Activated naive CD4-positive, alpha-beta T cell treated with anti-CD3 and anti-CD28 coated beads, Interleukin-2, amount 10 ng/mL, durations not matched to agents 7 days and 5 days (primary cell): ENCODE data around the gene PID1.

ENCODE experiments used
- CTCF ChIA-PET: fragments of 350-600 bp; sonication (Branson Sonifier 250); formaldehyde crosslinking; loops from one replicate; lab custom pipeline; 2021; ENCODE audit warnings: antibody characterized with exemption; lab: Charles Lee
- DNase-seq: peaks from one replicate; pipeline ENCODE4 v3.0.0-alpha.2; 2020
- H3K27ac Mint-ChIP-seq: one replicate; pipeline ENCODE4 v1.8.0; 2021; ENCODE audit warnings: mild to moderate bottlenecking, moderate library complexity, mixed read lengths
- H3K27me3 Mint-ChIP-seq: one replicate; pipeline ENCODE4 v1.8.0; 2021; ENCODE audit warnings: mild to moderate bottlenecking, mixed read lengths
- H3K36me3 Mint-ChIP-seq: one replicate; pipeline ENCODE4 v1.8.0; 2021; ENCODE audit warnings: mixed read lengths
- H3K4me1 Mint-ChIP-seq: one replicate; pipeline ENCODE4 v1.8.0; 2021; ENCODE audit warnings: mixed read lengths
- H3K4me3 Mint-ChIP-seq: one replicate; pipeline ENCODE4 v1.8.0; 2021; ENCODE audit warnings: mild to moderate bottlenecking, moderate library complexity, mixed read lengths
- H3K9me3 Mint-ChIP-seq: one replicate; pipeline ENCODE4 v1.8.0; 2021; ENCODE audit warnings: mixed read lengths

Gene PID1

DNA sequence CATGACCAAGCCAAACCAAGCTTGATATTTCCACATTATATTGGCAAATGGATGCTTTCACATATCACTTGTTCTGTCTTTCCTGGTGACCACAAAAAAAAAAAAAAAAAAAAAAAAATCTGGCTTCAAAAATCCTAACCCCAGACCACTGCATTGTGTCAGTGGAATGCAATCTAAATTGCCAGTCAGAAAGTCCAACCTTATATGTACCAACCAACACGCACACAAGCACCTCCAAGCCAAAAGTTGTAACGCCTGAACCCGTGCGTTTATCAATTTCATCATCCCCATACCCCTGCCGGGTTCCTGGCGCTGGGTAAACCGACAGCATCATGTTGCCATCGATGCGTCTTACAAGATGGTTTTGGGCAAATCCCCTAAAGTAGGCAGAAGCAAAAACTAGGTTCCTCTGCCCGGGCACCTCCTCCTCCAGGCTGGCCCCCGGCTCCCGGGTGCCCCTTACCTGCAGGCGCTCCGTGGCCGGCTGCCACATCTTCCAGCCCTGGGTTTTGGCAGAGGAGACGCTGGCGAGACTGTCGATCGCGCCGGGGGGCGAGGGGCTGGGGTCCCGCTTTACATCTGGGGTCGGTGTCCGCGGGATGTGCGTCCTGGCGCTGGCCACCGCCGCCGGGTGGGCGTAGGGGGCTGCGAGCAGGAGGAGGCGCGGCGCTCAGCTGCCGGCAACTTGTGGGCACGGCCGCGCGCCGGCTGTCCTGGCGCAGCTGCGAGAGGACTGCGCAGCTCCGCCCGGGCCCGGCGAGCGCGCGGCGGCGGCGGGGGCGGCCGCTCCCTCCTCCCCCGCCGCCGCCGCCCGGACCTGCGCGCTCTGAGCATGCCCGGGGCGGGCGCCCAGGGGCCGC lies at the start of gene PID1:
TSS of gene PID1 (minus strand) at position 737 of the 860 bp plus-strand sequence. CDS start at position 493, 244 bp downstream.
- CTCF ChIA-PET = no interaction called here
- Mint-ChIP-seq H3K4me1 (no peaks in the 10 kb centered on the region), H3K4me3 (no peak within 1 kb of the TSS), H3K9me3 (no peaks in the 10 kb centered on the region), H3K27me3 (peaks cover 18% of the 10 kb centered on the region), H3K27ac (no peak within 1 kb of the TSS), H3K36me3 (no peaks in the 10 kb centered on the region)
- no peak for DNase-seq

DNA sequence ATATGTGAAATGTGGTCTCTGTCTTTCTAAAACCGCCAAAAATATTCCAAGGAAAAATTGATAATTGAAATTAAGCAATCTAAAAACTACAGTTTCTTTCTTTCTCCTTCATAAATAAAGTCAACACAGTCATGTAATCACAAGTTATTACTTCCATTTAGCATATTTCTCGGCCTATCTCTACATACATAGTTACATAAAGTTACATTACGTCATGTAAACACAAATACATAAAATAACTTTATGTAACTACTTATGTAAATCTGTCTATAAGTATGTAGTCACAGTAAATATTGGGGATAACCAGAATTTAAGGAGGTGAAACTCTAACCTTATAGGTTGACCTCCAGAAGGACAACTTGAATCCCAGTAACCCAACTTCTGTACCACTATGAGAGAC lies 48.5 kb upstream of the PID1 start:
- H3K27ac Mint-ChIP-seq = no peak overlapping the region
- H3K9me3 Mint-ChIP-seq = peaks cover 7% of the 10 kb centered on the region
- CTCF ChIA-PET = no interaction called here
- H3K4me3 Mint-ChIP-seq = no peak overlapping the region
- no peak for DNase-seq
- no peaks in the 10 kb centered on the region for H3K27me3 Mint-ChIP-seq
- no peaks in the 10 kb centered on the region for H3K36me3 Mint-ChIP-seq
- H3K4me1 Mint-ChIP-seq = no peaks in the 10 kb centered on the region

DNA sequence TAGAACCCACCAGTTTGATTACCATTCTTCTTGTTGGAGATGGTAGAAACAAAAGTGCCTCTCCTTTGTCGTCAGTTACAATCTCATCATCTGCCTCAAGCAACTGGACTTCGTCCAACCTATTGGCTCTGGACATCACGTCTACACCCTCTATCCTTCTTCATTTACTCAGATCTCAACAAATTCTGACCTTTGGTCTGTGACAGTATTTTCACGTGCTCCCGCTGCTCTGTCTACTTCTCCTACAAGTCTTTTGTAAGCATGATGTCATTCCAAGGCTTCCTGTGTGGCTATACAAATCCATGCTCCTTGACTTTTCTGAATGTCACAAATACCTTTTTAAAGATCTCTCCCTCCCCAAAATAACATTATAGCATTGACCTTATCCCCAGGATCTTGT lies 43.0 kb upstream of the PID1 start:
- no peak overlapping the region for H3K27ac Mint-ChIP-seq
- H3K4me3 Mint-ChIP-seq = no peak overlapping the region
- peaks cover 4% of the 10 kb centered on the region for H3K9me3 Mint-ChIP-seq
- DNase-seq = no peak
- H3K4me1 Mint-ChIP-seq = no peaks in the 10 kb centered on the region
- H3K27me3 Mint-ChIP-seq = no peaks in the 10 kb centered on the region
- CTCF ChIA-PET = no interaction called here
- H3K36me3 Mint-ChIP-seq = no peaks in the 10 kb centered on the region

DNA sequence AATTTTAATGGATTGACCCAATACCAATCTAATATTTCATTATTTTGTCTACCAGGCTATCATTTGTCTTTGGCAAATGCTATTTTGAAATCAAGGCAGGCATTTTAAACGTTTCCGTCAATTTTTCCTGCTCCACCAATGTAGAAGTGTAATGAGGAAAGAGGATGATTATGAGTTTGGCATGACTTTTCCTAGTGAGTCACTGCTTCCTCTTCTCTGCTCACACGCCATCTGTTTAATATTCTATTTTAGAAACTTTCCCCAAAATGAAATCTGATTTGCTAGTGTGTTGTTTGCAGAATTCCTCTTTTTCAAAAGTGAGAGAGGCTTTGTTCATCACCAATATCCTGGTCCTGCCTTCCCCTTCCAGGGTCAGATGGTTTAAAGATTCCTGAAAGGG lies 42.5 kb upstream of the PID1 start:
- Mint-ChIP-seq H3K9me3 (peaks cover 4% of the 10 kb centered on the region), H3K4me3 (no peak overlapping the region), H3K27ac (no peak overlapping the region), H3K27me3 (no peaks in the 10 kb centered on the region), H3K4me1 (no peaks in the 10 kb centered on the region), H3K36me3 (no peaks in the 10 kb centered on the region)
- CTCF ChIA-PET = no interaction called here
- DNase-seq = no peak

DNA sequence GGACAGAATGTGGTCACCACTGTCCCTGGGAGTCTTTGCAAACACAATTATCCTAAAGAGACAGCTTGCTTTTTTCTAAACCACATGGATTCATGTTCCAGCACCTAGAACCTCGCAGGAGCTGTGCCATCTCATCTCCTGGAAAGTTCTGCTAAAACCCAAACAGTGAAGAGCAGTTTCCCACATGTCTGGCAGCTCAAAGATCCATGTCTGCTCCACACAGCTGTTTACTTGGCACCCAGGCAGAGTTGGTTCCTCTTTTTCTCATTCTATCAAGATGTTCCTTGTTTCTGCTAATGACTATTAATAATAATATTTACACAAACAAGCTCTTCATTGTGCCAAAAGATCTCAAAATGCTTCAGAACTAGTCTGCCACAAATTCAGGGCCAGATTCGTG lies 30.1 kb upstream of the PID1 start:
- Mint-ChIP-seq H3K4me3 (no peak overlapping the region), H3K9me3 (peaks cover 3% of the 10 kb centered on the region), H3K4me1 (no peaks in the 10 kb centered on the region), H3K27ac (no peak overlapping the region), H3K27me3 (no peaks in the 10 kb centered on the region), H3K36me3 (no peaks in the 10 kb centered on the region)
- CTCF ChIA-PET = interaction anchor here (0.5 to 0.7 kb wide), 2 partner anchors 33 to 126 kb away, joined by 3 read pairs; no protein-coding TSS in a partner anchor
- no peak for DNase-seq

GRCh38 chr2:229300790-229301189 lies 29.7 kb upstream of the PID1 start:
- H3K4me3 Mint-ChIP-seq = no peak overlapping the region
- no peaks in the 10 kb centered on the region for H3K36me3 Mint-ChIP-seq
- no peak for DNase-seq
- peaks cover 3% of the 10 kb centered on the region for H3K9me3 Mint-ChIP-seq
- CTCF ChIA-PET = interaction anchor here (0.5 to 0.7 kb wide), 2 partner anchors 32 to 127 kb away, joined by 3 read pairs; no protein-coding TSS in a partner anchor
- no peak overlapping the region for H3K27ac Mint-ChIP-seq
- no peaks in the 10 kb centered on the region for H3K4me1 Mint-ChIP-seq
- no peaks in the 10 kb centered on the region for H3K27me3 Mint-ChIP-seq

DNA sequence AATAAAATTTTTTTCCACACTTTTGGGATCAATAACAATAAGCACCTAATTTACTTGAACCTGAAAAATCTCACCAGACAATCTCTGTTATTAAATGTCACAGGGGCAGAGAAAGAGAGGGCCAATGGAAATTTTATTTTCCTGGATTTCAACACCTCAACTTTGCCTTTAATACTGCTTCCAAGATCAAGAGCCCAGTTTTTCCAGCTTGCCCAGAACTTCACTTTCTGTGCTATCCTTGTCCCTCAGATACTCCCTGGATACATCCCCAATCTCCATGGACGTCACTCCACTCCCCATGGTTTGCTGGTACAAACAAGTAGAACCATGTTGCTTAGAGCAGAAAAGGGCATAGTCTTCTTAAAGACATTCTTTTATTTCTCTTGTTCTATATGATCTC lies 29.3 kb upstream of the PID1 start:
- CTCF ChIA-PET = interaction anchor here (0.7 kb wide), 1 partner anchor 127 kb away, joined by 3 read pairs; no protein-coding TSS in a partner anchor
- DNase-seq = no peak
- Mint-ChIP-seq H3K9me3 (peaks cover 3% of the 10 kb centered on the region), H3K4me3 (no peak overlapping the region), H3K27me3 (no peaks in the 10 kb centered on the region), H3K36me3 (no peaks in the 10 kb centered on the region), H3K4me1 (no peaks in the 10 kb centered on the region), H3K27ac (no peak overlapping the region)

DNA sequence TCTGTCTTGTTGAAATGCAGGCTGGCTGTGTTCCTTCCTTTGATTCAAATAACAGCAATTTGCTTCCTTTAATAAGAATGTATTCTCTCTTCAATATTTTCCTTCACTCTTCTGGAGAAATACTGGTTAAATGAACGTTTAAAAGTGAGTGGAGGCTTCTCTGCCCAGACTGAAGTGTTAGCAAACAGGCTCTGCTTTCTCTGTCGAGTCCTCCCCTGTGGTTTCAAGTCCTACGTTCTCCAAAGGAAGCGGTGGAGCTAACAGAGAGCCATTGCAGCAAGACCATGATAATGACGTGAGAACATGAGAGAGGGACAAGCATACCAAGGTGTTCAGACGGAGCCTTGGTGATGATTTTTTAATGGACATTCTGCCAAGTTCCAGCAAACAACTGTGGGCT lies 26.2 kb upstream of the PID1 start:
- Mint-ChIP-seq H3K27me3 (no peaks in the 10 kb centered on the region), H3K4me3 (no peak overlapping the region), H3K27ac (no peak overlapping the region), H3K9me3 (peaks cover under 1% of the 10 kb centered on the region), H3K4me1 (no peaks in the 10 kb centered on the region), H3K36me3 (no peaks in the 10 kb centered on the region)
- DNase-seq = no peak
- CTCF ChIA-PET = no interaction called here

DNA sequence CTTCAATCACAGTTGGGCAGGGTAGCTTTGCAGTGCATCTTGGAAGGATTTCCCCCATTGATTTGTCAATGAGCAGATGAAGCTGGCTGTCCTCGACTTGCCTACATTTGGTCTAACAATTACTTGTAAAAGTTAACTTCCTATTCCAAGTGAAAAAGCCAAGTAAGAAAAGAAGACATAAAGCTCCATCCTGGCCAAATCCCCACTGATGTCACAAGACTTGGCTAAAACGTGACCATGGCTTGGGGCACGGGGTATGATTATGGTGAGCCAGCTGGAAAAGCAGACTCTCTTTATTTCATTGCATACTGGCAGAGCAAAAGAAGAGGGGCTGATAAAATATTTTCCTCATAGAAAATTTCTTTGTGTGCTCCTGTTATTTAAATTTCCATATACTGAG lies 25.4 kb upstream of the PID1 start:
- Mint-ChIP-seq H3K27me3 (no peaks in the 10 kb centered on the region), H3K4me1 (no peaks in the 10 kb centered on the region), H3K4me3 (no peak overlapping the region), H3K36me3 (no peaks in the 10 kb centered on the region), H3K27ac (no peak overlapping the region), H3K9me3 (peaks cover 2% of the 10 kb centered on the region)
- DNase-seq = no peak
- CTCF ChIA-PET = no interaction called here

- H3K4me3 Mint-ChIP-seq = no peak overlapping the region
- no peak overlapping the region for H3K27ac Mint-ChIP-seq
- no peak for DNase-seq
- H3K36me3 Mint-ChIP-seq = no peaks in the 10 kb centered on the region
- CTCF ChIA-PET = no interaction called here
- peaks cover 2% of the 10 kb centered on the region for H3K9me3 Mint-ChIP-seq
- H3K27me3 Mint-ChIP-seq = no peaks in the 10 kb centered on the region
- H3K4me1 Mint-ChIP-seq = no peaks in the 10 kb centered on the region
Observed at GRCh38 chr2:229296016-229296415, 24.9 kb upstream of the PID1 start.

- DNase-seq = no peak
- no peaks in the 10 kb centered on the region for H3K4me1 Mint-ChIP-seq
- H3K27ac Mint-ChIP-seq = no peak overlapping the region
- H3K36me3 Mint-ChIP-seq = no peaks in the 10 kb centered on the region
- peaks cover 2% of the 10 kb centered on the region for H3K9me3 Mint-ChIP-seq
- no peaks in the 10 kb centered on the region for H3K27me3 Mint-ChIP-seq
- CTCF ChIA-PET = no interaction called here
- no peak overlapping the region for H3K4me3 Mint-ChIP-seq
Observed at GRCh38 chr2:229287823-229288222, 16.7 kb upstream of the PID1 start.

DNA sequence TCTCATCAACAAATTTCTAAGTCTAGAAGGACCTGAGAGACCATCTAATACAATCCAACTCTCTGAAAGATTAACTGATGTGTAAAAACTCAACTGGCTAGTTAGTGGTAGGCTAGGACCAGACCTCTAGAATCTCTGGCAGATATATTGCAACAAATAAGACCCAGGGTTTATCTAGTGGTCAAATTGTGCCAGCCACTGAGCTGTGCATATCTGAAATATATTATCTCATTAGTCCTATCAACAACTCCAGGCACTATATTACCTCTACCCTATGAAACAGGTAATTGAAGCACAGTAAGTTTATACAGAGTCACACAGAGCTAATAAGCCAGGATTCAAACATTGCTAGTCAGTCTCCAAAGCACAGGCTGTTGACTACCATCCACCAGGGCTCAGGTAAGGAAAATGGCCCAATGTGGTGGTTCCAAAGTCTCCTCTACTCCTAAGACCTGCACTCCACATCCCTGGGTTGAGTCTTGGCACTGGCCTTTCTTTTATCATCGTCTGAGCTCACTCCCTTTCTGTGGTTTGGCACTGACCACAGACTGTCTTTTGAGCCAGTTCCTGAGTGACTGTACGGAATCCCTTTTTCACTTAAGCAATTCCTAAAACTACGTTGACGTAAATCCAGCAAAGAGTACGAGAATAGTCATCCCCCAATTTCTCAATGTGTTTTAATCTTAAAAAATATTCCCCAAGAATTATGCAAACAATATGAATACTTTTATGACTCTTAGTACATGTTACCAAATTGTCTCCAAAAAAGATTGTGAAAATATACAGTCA lies 11.9 kb upstream of the PID1 start:
- H3K9me3 Mint-ChIP-seq = no peaks in the 10 kb centered on the region
- no peak for DNase-seq
- CTCF ChIA-PET = no interaction called here

GRCh38 chr2:229279516-229279915 lies 8.4 kb upstream of the PID1 start:
- H3K27ac Mint-ChIP-seq = no peak overlapping the region
- H3K4me1 Mint-ChIP-seq = no peaks in the 10 kb centered on the region
- no peaks in the 10 kb centered on the region for H3K27me3 Mint-ChIP-seq
- CTCF ChIA-PET = no interaction called here
- DNase-seq = no peak
- no peak overlapping the region for H3K4me3 Mint-ChIP-seq
- H3K9me3 Mint-ChIP-seq = no peaks in the 10 kb centered on the region
- no peaks in the 10 kb centered on the region for H3K36me3 Mint-ChIP-seq

More for the DNA sequence above, 11.9 kb upstream of the PID1 start:
- Mint-ChIP-seq H3K4me3 (no peak overlapping the region), H3K27ac (no peak overlapping the region), H3K4me1 (no peaks in the 10 kb centered on the region), H3K27me3 (no peaks in the 10 kb centered on the region), H3K36me3 (no peaks in the 10 kb centered on the region)

DNA sequence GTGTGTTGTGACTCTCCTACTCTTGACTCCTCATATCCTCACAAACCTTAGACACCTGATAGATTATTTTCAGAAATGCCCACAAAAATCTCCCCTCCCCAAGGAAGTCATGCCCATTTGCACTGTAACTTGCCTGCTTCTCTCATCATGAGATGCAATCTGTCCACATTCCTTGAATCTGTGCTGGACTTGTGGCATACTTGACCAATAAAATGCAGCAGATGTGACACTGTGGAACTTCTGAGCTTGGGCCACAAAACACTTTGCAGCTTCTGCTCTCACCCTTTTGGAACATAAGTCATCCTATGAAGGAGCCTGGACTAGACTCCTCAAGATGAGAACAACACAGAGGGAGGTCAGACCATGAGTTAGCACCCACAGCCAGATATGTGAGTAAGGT lies 4.4 kb upstream of the PID1 start:
- no peaks in the 10 kb centered on the region for H3K36me3 Mint-ChIP-seq
- peaks cover 17% of the 10 kb centered on the region for H3K27me3 Mint-ChIP-seq
- H3K4me1 Mint-ChIP-seq = no peaks in the 10 kb centered on the region
- H3K27ac Mint-ChIP-seq = no peak overlapping the region
- CTCF ChIA-PET = interaction anchor here (1.5 kb wide), 1 partner anchor 1335 kb away, joined by 4 read pairs; no protein-coding TSS in a partner anchor
- no peak for DNase-seq
- H3K9me3 Mint-ChIP-seq = no peaks in the 10 kb centered on the region
- no peak overlapping the region for H3K4me3 Mint-ChIP-seq
